Non-pigmented ciliary epithelial cell (primary cell): Measurements from ENCODE around the gene ACE.
A peak's percentile ranks its signal among the peaks of the same experiment; 100 is the strongest.

Experiments used
- DNase-seq: peaks from one replicate; pipeline ENCODE4 v3.0.0-alpha.2; 2010; ENCODE audit warnings: low read depth

Gene ACE

GRCh38 chr17:63474586-63475460 lies 2.0 kb upstream of the ACE start:
- no peak for DNase-seq

GRCh38 chr17:63475491-63476412 lies 1.1 kb upstream of the ACE start:
- DNase-seq = no peak

GRCh38 chr17:63476459-63476853 lies 405 bp upstream of the ACE start:
- no peak for DNase-seq

- no peak for DNase-seq
Observed at GRCh38 chr17:63477480-63478440, 899 bp downstream of the ACE start.

GRCh38 chr17:63478814-63479494 lies 2.1 kb downstream of the ACE start:
- peak; percentile 75 for DNase-seq

GRCh38 chr17:63479495-63480184 lies 2.8 kb downstream of the ACE start:
- no peak for DNase-seq

GRCh38 chr17:63480192-63480784 lies 3.4 kb downstream of the ACE start:
- DNase-seq = no peak

- no peak for DNase-seq
Observed at GRCh38 chr17:63480826-63481487, 4.1 kb downstream of the ACE start.

GRCh38 chr17:63481488-63481870 lies 4.6 kb downstream of the ACE start:
- DNase-seq = no peak

GRCh38 chr17:63482509-63482908 lies 5.6 kb downstream of the ACE start:
- no peak for DNase-seq

GRCh38 chr17:63483038-63483437 lies 6.2 kb downstream of the ACE start:
- no peak for DNase-seq

GRCh38 chr17:63483655-63484575 lies 7.1 kb downstream of the ACE start:
- DNase-seq = no peak

- no peak for DNase-seq
Observed at GRCh38 chr17:63486317-63487013, 9.6 kb downstream of the ACE start.

- DNase-seq = no peak
Observed at GRCh38 chr17:63487014-63487339, 10.1 kb downstream of the ACE start.

- DNase-seq = no peak
Observed at GRCh38 chr17:63488851-63489250, 12.0 kb downstream of the ACE start.

GRCh38 chr17:63489291-63489690 lies 12.4 kb downstream of the ACE start:
- no peak for DNase-seq

- DNase-seq = no peak
Observed at GRCh38 chr17:63490329-63490728, 13.5 kb downstream of the ACE start.

GRCh38 chr17:63490858-63491400 lies 14.1 kb downstream of the ACE start:
- DNase-seq = no peak
